Hepatocyte (in vitro differentiated cells): Measurements from ENCODE around the gene DNM2.

Source experiments
- EZH2 ChIP-seq: fragments of 200-600 bp; sonication (generic); IDR thresholded peaks from 2 replicates; pipeline ENCODE4 v1.6.1; 2016; ENCODE audit warnings: antibody characterized with exemption, mild to moderate bottlenecking, borderline replicate concordance
- EZH2phosphoT487 ChIP-seq: fragments of 200-600 bp; sonication (generic); IDR thresholded peaks from one replicate; pipeline ENCODE4 v1.6.1; 2018; ENCODE audit warnings: antibody characterized with exemption, mild to moderate bottlenecking, low read depth, moderate library complexity; ENCODE audit not compliant: unreplicated experiment, severe bottlenecking
- TF ChIP-seq, protein P1 (sequence below): fragments of 200-600 bp; sonication (generic); IDR thresholded peaks from 2 replicates; pipeline ENCODE4 v1.5.1; 2016; ENCODE audit warnings: antibody characterized with exemption, mild to moderate bottlenecking; ENCODE audit not compliant: poor library complexity

DNA sequence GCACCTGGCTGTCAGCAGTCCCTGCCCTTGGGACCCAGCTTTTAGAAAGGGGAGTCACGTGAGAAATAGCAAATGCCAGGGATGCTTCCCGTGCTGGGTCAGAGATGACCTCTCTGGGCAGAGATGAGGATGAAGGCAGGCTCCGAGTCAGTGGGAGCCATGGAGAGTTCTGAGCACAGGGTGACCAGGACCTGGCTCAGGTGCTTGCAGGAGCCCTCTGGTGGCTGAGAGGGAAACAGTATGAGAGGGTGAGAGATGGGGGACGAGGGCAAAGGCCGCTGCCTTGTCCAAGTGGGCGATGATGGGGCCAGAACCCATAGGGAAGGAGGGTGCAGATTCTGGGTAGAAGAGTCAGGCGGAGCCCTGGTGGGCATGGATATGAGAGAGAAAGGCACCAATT lies 102.3 kb downstream of the DNM2 start:
- TF ChIP-seq, protein P1, sequence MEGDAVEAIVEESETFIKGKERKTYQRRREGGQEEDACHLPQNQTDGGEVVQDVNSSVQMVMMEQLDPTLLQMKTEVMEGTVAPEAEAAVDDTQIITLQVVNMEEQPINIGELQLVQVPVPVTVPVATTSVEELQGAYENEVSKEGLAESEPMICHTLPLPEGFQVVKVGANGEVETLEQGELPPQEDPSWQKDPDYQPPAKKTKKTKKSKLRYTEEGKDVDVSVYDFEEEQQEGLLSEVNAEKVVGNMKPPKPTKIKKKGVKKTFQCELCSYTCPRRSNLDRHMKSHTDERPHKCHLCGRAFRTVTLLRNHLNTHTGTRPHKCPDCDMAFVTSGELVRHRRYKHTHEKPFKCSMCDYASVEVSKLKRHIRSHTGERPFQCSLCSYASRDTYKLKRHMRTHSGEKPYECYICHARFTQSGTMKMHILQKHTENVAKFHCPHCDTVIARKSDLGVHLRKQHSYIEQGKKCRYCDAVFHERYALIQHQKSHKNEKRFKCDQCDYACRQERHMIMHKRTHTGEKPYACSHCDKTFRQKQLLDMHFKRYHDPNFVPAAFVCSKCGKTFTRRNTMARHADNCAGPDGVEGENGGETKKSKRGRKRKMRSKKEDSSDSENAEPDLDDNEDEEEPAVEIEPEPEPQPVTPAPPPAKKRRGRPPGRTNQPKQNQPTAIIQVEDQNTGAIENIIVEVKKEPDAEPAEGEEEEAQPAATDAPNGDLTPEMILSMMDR = peak; percentile 3
- no peak for TF ChIP-seq EZH2
- no peak for TF ChIP-seq EZH2phosphoT487
